Fibroblast of skin of right quadriceps (primary cell): ENCODE measurements around the gene SMG1.

Experiments used
- DNase-seq: peaks from one replicate; pipeline ENCODE4 v3.0.0-alpha.2; 2013

Gene SMG1

GRCh38 chr16:18842565-18842964 is 83.6 kb downstream of the SMG1 start:
- no peak for DNase-seq

GRCh38 chr16:18841833-18842525 is 84.2 kb downstream of the SMG1 start:
- DNase-seq, result no peak

DNA sequence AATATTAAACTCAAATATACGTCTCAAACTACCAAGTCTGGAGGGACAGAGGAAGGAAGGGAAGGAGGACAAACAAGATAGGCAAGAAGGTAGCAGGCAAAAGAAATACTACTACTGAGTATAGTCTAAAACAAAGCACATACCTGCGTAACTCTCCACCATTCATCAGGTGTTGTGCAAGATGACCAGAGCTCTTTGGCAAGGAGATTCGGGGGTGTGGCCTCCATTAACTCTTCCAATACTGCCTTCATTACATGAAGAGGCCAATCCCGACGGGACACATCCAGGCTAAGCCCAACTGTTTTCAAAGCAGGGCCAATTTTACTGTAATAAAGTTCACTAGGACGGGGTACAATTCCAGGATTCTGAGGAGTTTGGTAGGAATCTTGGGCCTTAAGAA is 86.7 kb downstream of the SMG1 start:
- DNase-seq, result no peak

GRCh38 chr16:18836702-18837101 is 89.5 kb downstream of the SMG1 start:
- DNase-seq, result no peak

- no peak for DNase-seq
These were observed 91.3 kb downstream of the SMG1 start for GRCh38 chr16:18834864-18835263.

DNA sequence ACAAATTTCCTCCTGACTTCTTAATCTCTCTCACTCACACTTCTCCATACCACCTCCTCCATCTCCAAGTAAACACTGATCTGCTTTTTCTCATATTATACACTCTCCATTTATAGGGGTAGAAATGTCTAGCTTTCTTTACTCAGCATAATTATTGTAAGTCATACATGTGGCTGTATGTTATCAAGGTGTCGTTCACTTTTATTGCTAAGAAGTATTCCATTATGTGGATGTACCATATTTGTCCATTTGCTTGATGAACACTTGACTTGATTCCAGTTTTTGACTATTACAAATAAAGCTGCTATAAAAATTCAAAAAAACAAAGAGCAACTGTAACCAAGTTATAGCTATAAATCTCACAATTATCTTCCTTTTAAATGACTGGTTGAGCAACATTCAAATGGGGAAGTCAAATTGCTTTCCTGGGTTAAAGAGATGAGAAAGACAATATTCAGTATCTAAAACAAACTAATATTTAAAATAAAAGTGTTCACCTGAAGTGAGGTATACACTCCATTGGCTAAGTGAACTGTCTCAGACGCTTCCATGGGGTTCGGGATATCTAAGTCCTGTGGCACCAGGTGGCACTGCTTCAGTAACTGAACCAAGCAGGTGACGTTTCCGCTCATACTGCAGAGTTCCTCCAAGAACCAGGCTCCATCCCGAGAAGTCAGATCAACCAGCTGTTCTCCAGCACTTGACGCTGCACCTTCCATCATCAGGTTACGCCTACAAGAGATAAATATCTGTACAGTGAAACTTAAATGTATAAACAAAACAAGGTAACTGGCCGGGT is 92.3 kb downstream of the SMG1 start:
- no peak for DNase-seq

DNA sequence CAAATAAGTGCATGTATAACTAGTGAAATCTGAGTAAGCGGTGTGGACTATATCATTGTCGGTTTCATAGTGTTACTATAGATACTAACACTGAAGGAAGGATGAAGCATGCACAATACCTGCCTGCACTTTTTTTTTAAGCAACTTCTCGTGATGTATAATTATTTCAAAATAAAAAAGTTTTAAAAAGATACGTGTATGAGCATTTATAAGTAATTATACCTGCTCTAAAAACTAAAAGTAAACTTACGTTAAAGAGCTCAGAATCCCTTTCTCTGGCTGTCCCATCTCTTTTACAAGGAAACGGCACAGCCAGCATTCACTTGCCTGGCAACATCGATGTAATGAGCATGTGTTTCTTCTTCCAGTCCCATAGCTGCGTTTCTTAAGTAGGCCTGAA is 93.6 kb downstream of the SMG1 start:
- DNase-seq, result no peak

DNA sequence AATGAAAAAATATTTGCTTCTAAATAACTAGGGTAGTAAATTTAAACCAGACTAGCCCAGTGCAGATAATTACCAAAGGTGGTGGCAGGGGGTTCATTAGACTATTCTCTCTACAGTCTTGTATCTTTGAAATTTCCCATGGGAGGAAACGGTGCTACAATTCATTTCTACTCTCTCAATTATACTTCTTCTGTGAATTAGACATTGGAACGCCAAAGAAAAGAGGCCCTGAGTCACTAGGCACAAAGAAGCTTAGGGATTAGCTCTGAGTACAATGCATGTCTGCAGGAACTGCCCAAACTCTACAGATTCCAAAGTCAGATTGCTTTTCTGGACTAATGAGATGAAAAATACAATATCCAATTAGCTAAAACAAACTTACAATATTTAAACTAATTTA is 94.2 kb downstream of the SMG1 start:
- DNase-seq, result no peak

DNA sequence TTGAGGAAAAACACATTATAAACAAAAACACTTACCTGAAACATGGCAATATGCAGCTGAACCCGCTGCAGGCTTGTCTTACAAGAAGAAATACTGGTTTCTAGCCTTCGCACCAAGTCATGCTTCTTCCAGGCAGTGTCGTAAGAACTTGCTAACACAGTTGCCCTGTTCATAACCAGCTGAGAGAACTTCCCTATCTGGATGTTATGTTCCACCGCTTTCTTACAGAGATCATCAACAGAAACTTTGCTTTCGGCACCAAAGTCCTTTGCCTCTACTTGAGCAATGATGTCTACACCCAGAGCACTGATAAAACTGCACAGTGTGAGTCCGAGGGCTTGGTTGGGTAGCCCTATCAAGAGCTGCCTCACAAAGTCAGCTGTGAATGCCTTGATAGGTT is 97.0 kb downstream of the SMG1 start:
- no peak for DNase-seq

- DNase-seq, result no peak
These were observed 98.3 kb downstream of the SMG1 start for GRCh38 chr16:18827890-18828289.

GRCh38 chr16:18816286-18816685 is 109.9 kb downstream of the SMG1 start:
- no peak for DNase-seq

- no peak for DNase-seq
These were observed 114.3 kb downstream of the SMG1 start for GRCh38 chr16:18811925-18812324.

DNA sequence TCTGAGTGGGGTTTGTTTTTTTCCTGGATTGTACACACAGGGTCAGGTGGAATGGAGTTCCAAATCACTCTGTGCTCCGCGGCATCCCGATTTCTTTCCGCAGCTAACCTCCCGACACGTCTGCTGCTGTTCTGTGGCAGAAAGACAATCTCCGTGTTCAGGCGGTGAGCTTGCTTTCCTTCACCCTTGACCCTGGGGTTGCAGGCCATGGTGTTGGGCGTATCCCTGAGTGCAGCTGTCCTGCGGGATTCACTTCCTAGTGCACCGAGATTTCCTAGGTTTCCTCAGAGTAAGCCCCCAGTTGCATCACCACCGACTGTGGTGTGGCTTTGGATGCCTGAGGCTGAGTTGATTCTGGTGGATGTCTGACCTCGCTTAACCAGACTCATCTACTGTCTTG is 117.0 kb downstream of the SMG1 start:
- no peak for DNase-seq

DNA sequence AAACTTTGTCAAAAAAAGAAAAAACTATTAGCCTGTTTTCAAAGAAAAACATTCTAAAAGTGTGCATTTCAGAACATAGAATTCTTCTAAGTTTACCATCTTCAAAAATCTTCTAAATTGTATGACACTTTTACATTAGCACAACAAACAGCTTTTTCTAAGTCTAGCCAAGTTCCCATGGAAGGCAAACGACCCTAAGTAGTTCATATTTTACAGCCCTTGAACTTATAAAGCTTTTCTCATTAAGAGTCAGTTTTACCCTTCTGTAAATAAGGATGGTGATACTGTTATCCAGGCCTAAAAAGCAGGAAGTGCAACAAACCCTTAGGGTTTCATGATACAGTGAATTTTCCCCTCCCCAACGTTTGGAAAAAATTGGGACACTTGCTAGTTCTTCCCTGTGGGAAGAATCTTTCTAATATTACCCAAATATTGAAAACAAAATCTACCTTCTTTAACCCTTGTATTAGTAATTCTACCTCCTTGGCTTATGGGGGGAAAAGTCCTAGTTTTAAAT is 120.9 kb downstream of the SMG1 start:
- no peak for DNase-seq

- DNase-seq, result no peak
These were observed 121.7 kb downstream of the SMG1 start for GRCh38 chr16:18804540-18804939.

DNA sequence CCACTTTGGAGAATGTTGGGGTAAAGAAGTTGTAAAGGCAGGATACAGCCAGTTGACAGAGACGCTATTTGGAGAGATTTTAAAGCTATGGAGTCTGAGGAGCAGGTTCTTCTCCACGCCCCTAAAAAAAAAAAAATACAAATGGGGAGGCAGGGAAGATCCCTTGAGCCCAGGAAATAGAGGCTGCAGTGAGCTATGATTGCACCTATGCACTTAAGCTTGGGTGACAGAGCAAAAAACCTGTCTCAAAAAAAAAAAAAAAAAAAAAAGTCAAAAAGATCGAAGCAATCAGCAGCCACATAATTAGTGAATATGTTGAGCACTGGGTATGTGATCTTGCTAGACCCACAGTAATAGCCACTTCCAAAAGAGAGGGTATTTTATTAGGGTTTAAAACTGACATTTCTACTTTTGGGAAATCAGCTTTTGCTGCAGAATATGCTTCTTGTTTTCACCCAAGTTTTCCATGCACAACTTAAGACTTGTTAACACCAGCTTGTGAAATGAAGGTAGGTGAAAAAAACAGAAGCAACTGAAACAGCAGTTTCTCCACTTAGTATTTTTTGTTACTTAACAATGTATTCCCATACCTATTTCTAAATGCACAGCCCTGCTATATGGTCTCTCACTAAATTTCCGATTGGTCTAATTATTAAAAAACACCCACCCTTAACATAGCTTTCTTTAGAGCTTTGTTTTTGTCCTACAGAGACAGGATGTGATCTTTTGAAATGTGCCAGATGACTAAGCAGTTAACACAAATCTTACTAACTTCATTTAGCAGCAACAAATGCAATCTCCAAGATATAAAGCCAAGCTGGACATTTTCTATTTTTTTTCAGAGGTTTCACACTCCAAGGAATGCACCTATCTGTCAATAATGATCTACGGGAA is 122.4 kb downstream of the SMG1 start:
- peak; percentile 33 for DNase-seq

- no peak for DNase-seq
These were observed 123.4 kb downstream of the SMG1 start for GRCh38 chr16:18802767-18803343.

GRCh38 chr16:18801145-18801972 is 124.8 kb downstream of the SMG1 start, which contains the start of gene ARL6IP1:
Gene ARL6IP1 (minus strand): TSS chr16:18801549. CDS start chr16:18801466, 83 bp downstream.
- peak; percentile 100 for DNase-seq

- DNase-seq, result no peak
These were observed 125.4 kb downstream of the SMG1 start for GRCh38 chr16:18800775-18801144.

GRCh38 chr16:18800293-18800692 is 125.9 kb downstream of the SMG1 start:
- no peak for DNase-seq

GRCh38 chr16:18799500-18799899 is 126.7 kb downstream of the SMG1 start:
- DNase-seq, result no peak

- no peak for DNase-seq
These were observed 128.5 kb downstream of the SMG1 start for GRCh38 chr16:18797746-18798145.
